Trophoblast cell (in vitro differentiated cells and primary cell): ENCODE measurements around the gene SIL1.

Experiments
- DNase-seq, 2 donors: peaks; one replicate each; pipeline ENCODE4 v3.0.0-alpha.2; 2016
- H2AFZ ChIP-seq: 2 replicates; pipeline ENCODE4 v1.6.1; 2013; ENCODE audit warnings: low read length, moderate library complexity, mild to moderate bottlenecking; ENCODE audit not compliant: insufficient read depth, poor library complexity
- H2AK5ac ChIP-seq: 2 replicates; pipeline ENCODE4 v1.6.1; 2013; ENCODE audit warnings: mild to moderate bottlenecking, low read length
- H2BK120ac ChIP-seq: 2 replicates; pipeline ENCODE4 v1.6.1; 2013; ENCODE audit warnings: low read length, mild to moderate bottlenecking, moderate library complexity; ENCODE audit not compliant: insufficient read depth, poor library complexity
- H2BK12ac ChIP-seq: 2 replicates; pipeline ENCODE4 v1.6.1; 2013; ENCODE audit warnings: mild to moderate bottlenecking, low read length, moderate library complexity
- H2BK5ac ChIP-seq: 2 replicates; pipeline ENCODE4 v1.6.1; 2013; ENCODE audit warnings: low read length, low read depth, moderate library complexity, mild to moderate bottlenecking; ENCODE audit not compliant: poor library complexity
- H3K14ac ChIP-seq: 2 replicates; pipeline ENCODE4 v1.6.1; 2013; ENCODE audit warnings: mild to moderate bottlenecking, low read length
- H3K18ac ChIP-seq: 2 replicates; pipeline ENCODE4 v1.6.1; 2013; ENCODE audit warnings: mild to moderate bottlenecking, low read length
- H3K23ac ChIP-seq: 2 replicates; pipeline ENCODE4 v1.6.1; 2013; ENCODE audit warnings: low read length
- H3K27ac ChIP-seq: 2 replicates; pipeline ENCODE4 v1.5.1; 2013; ENCODE audit warnings: low read depth, mild to moderate bottlenecking, inconsistent platforms, low read length, moderate library complexity
- H3K27me3 ChIP-seq: 2 replicates; pipeline ENCODE4 v1.6.1; 2013; ENCODE audit warnings: inconsistent platforms, mild to moderate bottlenecking, low read length, moderate library complexity; ENCODE audit not compliant: insufficient read depth
- H3K36me3 ChIP-seq, 2 experiments: 1 replicate in 1 of 2; 2 replicates in 1 of 2; pipeline ENCODE4 v1.6.1; 2013; ENCODE audit warnings: low read length in 2 of 2, mild to moderate bottlenecking in 2 of 2, moderate library complexity in 1 of 2; ENCODE audit not compliant: insufficient read depth in 2 of 2, control insufficient read depth in 1 of 2
- H3K4ac ChIP-seq: 2 replicates; pipeline ENCODE4 v1.6.1; 2013; ENCODE audit warnings: low read depth, mild to moderate bottlenecking, low read length, moderate library complexity
- H3K4me1 ChIP-seq, 2 experiments: 1 replicate in 1 of 2; 2 replicates in 1 of 2; pipeline ENCODE4 v1.6.1; 2013; ENCODE audit warnings: low read length in 2 of 2, mild to moderate bottlenecking in 2 of 2, moderate library complexity in 1 of 2; ENCODE audit not compliant: insufficient read depth in 2 of 2, control insufficient read depth in 1 of 2
- H3K4me2 ChIP-seq: 2 replicates; pipeline ENCODE4 v1.6.1; 2013; ENCODE audit warnings: inconsistent platforms, mild to moderate bottlenecking, low read length, moderate library complexity
- H3K4me3 ChIP-seq: 2 replicates; pipeline ENCODE4 v1.5.1; 2013; ENCODE audit warnings: mild to moderate bottlenecking, low read depth, low read length, inconsistent platforms
- H3K79me1 ChIP-seq: one replicate; pipeline ENCODE4 v1.6.1; 2013; ENCODE audit warnings: low read length
- H3K79me2 ChIP-seq: 2 replicates; pipeline ENCODE4 v1.6.1; 2013; ENCODE audit warnings: low read length, mild to moderate bottlenecking; ENCODE audit not compliant: control insufficient read depth, insufficient read depth, poor library complexity
- H3K9ac ChIP-seq: 2 replicates; pipeline ENCODE4 v1.6.1; 2013; ENCODE audit warnings: mild to moderate bottlenecking, low read length
- H3K9me3 ChIP-seq: 2 replicates; pipeline ENCODE4 v1.6.1; 2013; ENCODE audit warnings: low read depth, mild to moderate bottlenecking, control low read depth, inconsistent platforms, low read length; ENCODE audit not compliant: insufficient read depth
- H4K12ac ChIP-seq: 2 replicates; pipeline ENCODE4 v1.6.1; 2013; ENCODE audit warnings: low read depth, mild to moderate bottlenecking, low read length, moderate library complexity
- H4K8ac ChIP-seq: 2 replicates; pipeline ENCODE4 v1.6.1; 2013; ENCODE audit warnings: low read depth, mild to moderate bottlenecking, low read length, moderate library complexity
- H4K91ac ChIP-seq: one replicate; pipeline ENCODE4 v1.6.1; 2013; ENCODE audit warnings: low read depth, mild to moderate bottlenecking, low read length, moderate library complexity
- WGBS: extraction: QIAGEN DNeasy Blood & Tissue Kit; methylation state at CpG from one replicate; pipeline ENCODE4 v1.1.7; 2013; ENCODE audit warnings: missing lambda C conversion rate; ENCODE audit not compliant: insufficient read length, insufficient coverage; ENCODE audit errors: extremely low coverage; 5-methylcytosine and 5-hydroxymethylcytosine counted together

SIL1 gene

DNA sequence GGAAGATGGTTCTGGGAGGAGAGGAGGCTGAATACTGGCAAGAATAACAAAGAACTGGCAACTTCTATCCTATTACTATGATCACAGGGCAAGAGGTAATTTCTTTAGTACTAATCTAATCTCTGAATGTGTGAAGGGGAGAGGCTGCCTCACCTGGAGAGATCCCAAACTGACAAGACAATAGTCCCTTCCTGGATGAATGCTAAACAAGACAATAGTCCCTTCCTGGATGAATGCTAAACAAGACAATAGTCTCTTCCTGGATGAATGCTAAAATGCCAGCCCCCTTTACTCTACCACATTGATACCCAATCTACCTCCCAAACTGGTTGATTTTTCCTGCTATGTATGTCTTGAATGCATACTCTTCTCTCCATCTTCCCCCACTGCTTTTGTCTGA is 145.2 kb downstream of the SIL1 start:
- H3K18ac ChIP-seq, result no peak overlapping the region
- DNase-seq, result no peak
- no peak overlapping the region for H3K4ac ChIP-seq
- H4K8ac ChIP-seq, result no peak overlapping the region
- H3K79me1 ChIP-seq, result no peaks in the 10 kb centered on the region
- no peak overlapping the region for H2BK12ac ChIP-seq
- H3K9me3 ChIP-seq, result peaks cover 2% of the 10 kb centered on the region
- H2BK120ac ChIP-seq, result no peak overlapping the region
- no peak overlapping the region for H3K9ac ChIP-seq
- H3K4me3 ChIP-seq, result no peak overlapping the region
- H4K91ac ChIP-seq, result no peak overlapping the region
- no peak overlapping the region for H3K27ac ChIP-seq
- H3K36me3 ChIP-seq, result no peaks in the 10 kb centered on the region
- no peaks in the 10 kb centered on the region for H3K27me3 ChIP-seq
- no peaks in the 10 kb centered on the region for H3K4me1 ChIP-seq
- no peak overlapping the region for H4K12ac ChIP-seq
- no peak overlapping the region for H3K14ac ChIP-seq
- no peak overlapping the region for H3K23ac ChIP-seq
- H3K79me2 ChIP-seq, result no peaks in the 10 kb centered on the region
- no peak overlapping the region for H3K4me2 ChIP-seq
- no peak overlapping the region for H2AK5ac ChIP-seq
- H2BK5ac ChIP-seq, result no peak overlapping the region
- H2AFZ ChIP-seq, result no peak overlapping the region

DNA sequence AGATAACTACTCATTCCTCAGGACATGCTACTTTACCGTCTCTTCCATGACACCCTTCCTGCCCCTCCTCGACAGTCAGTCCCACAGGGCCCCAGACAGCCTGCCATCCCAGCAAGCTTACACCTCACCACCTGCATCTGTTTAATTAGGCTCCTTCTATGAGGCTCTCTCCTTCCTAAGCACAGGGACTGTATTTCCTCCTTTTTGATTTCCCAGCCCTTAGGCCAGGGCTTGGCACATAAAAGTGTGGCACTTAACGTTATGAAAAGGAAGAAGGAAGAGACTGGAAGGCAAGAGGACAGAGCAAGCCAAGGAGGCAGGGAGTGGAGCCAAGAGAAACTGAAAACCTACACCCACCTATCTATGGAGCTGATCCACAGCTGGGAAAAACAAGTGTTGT is 146.8 kb downstream of the SIL1 start:
- Histone ChIP-seq H4K91ac (no peak overlapping the region), H2AFZ (no peak overlapping the region), H3K4me1 (no peaks in the 10 kb centered on the region), H2AK5ac (no peak overlapping the region), H2BK120ac (no peak overlapping the region), H4K12ac (no peak overlapping the region), H3K14ac (no peak overlapping the region), H3K27me3 (no peaks in the 10 kb centered on the region), H2BK12ac (no peak overlapping the region), H3K79me2 (no peaks in the 10 kb centered on the region), H3K18ac (no peak overlapping the region), H3K36me3 (no peaks in the 10 kb centered on the region), H3K4me3 (no peak overlapping the region), H3K27ac (no peak overlapping the region), H3K4me2 (no peak overlapping the region), H3K9me3 (peaks cover 2% of the 10 kb centered on the region), H4K8ac (no peak overlapping the region), H2BK5ac (no peak overlapping the region), H3K9ac (no peak overlapping the region), H3K4ac (no peak overlapping the region), H3K23ac (no peak overlapping the region), H3K79me1 (no peaks in the 10 kb centered on the region)
- no peak for DNase-seq
- WGBS, result no CpG with 5 or more reads among the region's 3 CpGs

DNA sequence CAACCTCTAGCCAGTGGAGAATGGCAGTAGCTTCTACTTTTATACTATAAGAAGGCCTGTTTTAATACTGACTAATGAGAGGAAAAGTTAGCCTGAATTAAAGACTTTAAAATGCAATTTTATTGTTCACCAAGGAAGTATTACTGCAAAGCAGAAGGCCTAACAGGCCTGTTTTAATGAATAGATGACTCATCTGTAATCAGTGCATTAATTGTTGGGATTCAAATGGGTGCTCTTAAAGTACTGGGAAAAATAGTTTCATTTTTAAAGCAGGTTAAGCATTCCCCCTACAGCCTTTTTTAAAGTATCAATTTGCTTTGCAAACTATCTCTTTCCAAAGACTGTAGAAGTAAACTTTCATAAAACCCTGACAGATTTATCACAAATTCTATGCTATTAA is 147.7 kb downstream of the SIL1 start:
- Histone ChIP-seq H3K4me1 (no peaks in the 10 kb centered on the region), H2BK5ac (no peak overlapping the region), H2AFZ (no peak overlapping the region), H3K9me3 (peaks cover 2% of the 10 kb centered on the region), H3K27me3 (no peaks in the 10 kb centered on the region), H3K79me2 (no peaks in the 10 kb centered on the region), H4K91ac (no peak overlapping the region), H2BK12ac (no peak overlapping the region), H3K4me3 (no peak overlapping the region), H3K36me3 (no peaks in the 10 kb centered on the region), H3K4ac (no peak overlapping the region), H4K12ac (no peak overlapping the region), H3K23ac (no peak overlapping the region), H3K14ac (no peak overlapping the region), H4K8ac (no peak overlapping the region), H3K27ac (no peak overlapping the region), H3K18ac (no peak overlapping the region), H2BK120ac (no peak overlapping the region), H3K79me1 (no peaks in the 10 kb centered on the region), H3K9ac (no peak overlapping the region), H2AK5ac (no peak overlapping the region), H3K4me2 (no peak overlapping the region)
- DNase-seq, result no peak

DNA sequence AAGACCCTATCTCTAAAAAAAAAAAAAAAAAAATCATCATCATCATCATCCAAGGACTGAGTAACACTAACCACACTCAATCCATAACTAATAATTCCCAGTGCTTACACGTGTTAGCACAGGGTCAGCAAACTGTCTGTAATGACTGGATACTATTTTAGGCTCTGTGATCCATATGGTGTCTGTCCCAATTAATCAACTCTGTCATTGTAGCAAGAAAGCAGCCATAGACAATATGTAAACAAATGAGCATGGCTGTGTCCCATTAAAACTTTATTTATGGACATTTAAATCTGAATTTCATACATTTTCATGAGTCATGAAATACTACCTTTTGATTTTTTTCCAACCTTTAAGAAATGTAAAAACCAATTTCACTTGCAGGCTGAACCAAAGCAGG is 148.4 kb downstream of the SIL1 start:
- Histone ChIP-seq H2BK120ac (no peak overlapping the region), H3K27me3 (no peaks in the 10 kb centered on the region), H3K79me1 (no peaks in the 10 kb centered on the region), H3K18ac (no peak overlapping the region), H3K23ac (no peak overlapping the region), H2BK12ac (no peak overlapping the region), H3K79me2 (no peaks in the 10 kb centered on the region), H3K4me1 (no peaks in the 10 kb centered on the region), H4K12ac (no peak overlapping the region), H4K91ac (no peak overlapping the region), H2BK5ac (no peak overlapping the region), H4K8ac (no peak overlapping the region), H3K36me3 (no peaks in the 10 kb centered on the region), H3K9me3 (peaks cover 2% of the 10 kb centered on the region), H3K4ac (no peak overlapping the region), H2AFZ (no peak overlapping the region), H3K4me2 (no peak overlapping the region), H2AK5ac (no peak overlapping the region), H3K4me3 (no peak overlapping the region), H3K9ac (no peak overlapping the region), H3K14ac (no peak overlapping the region), H3K27ac (no peak overlapping the region)
- WGBS, result no CpG with 5 or more reads among the region's 1 CpG
- no peak for DNase-seq

DNA sequence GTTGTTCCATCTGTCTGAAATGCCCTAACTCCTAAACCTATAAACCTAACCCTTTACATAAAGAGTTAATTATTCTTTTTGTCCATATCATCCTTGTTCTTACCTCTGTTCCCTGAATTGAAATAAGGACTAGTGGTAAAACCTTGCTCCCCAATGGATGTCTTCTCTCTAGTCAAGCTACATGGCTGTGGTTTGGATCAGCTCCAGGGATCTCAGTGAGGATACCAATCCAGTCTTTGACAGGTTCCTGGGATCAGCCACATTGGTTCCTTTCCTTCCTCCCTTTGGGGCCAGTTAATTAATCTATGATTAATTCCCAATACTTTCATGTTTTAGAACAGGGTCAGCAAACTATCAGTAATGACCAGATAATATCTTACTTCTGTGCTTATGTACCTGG is 151.6 kb downstream of the SIL1 start:
- Histone ChIP-seq H3K23ac (no peak overlapping the region), H3K18ac (no peak overlapping the region), H2AFZ (no peak overlapping the region), H3K9me3 (no peaks in the 10 kb centered on the region), H3K4ac (no peak overlapping the region), H2BK12ac (no peak overlapping the region), H3K4me1 (no peaks in the 10 kb centered on the region), H3K27ac (no peak overlapping the region), H4K8ac (no peak overlapping the region), H3K27me3 (no peaks in the 10 kb centered on the region), H3K4me3 (no peak overlapping the region), H3K9ac (no peak overlapping the region), H4K91ac (no peak overlapping the region), H3K36me3 (no peaks in the 10 kb centered on the region), H3K79me2 (no peaks in the 10 kb centered on the region), H2BK120ac (no peak overlapping the region), H3K4me2 (no peak overlapping the region), H3K79me1 (no peaks in the 10 kb centered on the region), H2BK5ac (no peak overlapping the region), H3K14ac (no peak overlapping the region), H2AK5ac (no peak overlapping the region), H4K12ac (no peak overlapping the region)
- no peak for DNase-seq
